RWPE1 (cell line): ENCODE data around the gene UGT1A8.
A peak's percentile ranks its signal among the peaks of the same experiment; 100 is the strongest.
"Not testable (repeated sequence)": the region's sequence is repeated elsewhere in the genome, so short reads cannot be mapped to it uniquely, and the experiment has no call there.

Source experiments
- CTCF ChIA-PET: fragments of 350-600 bp; sonication (Branson Sonifier 250); formaldehyde crosslinking; extraction: SDS; loops from one replicate; lab custom pipeline; 2021; lab: Yijun Ruan, JAX
- POLR2A ChIA-PET: fragments of 400-600 bp; formaldehyde crosslinking; extraction: SDS; loops from one replicate; lab custom pipeline; 2020; ENCODE audit warnings: antibody characterized with exemption; ENCODE audit not compliant: low non-redundant PET; lab: Yijun Ruan, JAX
- DNase-seq: peaks from one replicate; pipeline ENCODE4 v3.0.0; 2012; ENCODE audit warnings: low spot score
- H3K27ac ChIP-seq: fragments of 450-650 bp; 2 replicates; pipeline ENCODE4 v1.5.1; 2017
- CTCF ChIP-seq: fragments of 450-650 bp; conservative IDR thresholded peaks from 2 replicates; pipeline ENCODE4 v1.5.1; 2017; ENCODE audit warnings: low read depth, mild to moderate bottlenecking

UGT1A8 gene

GRCh38 chr2:233699424-233700027 lies 82.1 kb downstream of the UGT1A8 start:
- TF ChIP-seq CTCF = no peak
- DNase-seq = no peak
- CTCF ChIA-PET = interaction anchor here (0.6 kb wide), 1 partner anchor 17 kb away, joined by 3 read pairs; no protein-coding TSS in a partner anchor
- POLR2A ChIA-PET = no interaction called here
- H3K27ac ChIP-seq = peak overlapping the region; percentile 86

GRCh38 chr2:233700028-233700635 lies 82.7 kb downstream of the UGT1A8 start:
- peak overlapping the region; percentile 86 for H3K27ac ChIP-seq
- ChIA-PET CTCF (interaction anchor here (0.6 kb wide), 1 partner anchor 16 kb away, joined by 3 read pairs; no protein-coding TSS in a partner anchor), POLR2A (no interaction called here)
- TF ChIP-seq CTCF = no peak
- no peak for DNase-seq

GRCh38 chr2:233700842-233701241 lies 83.4 kb downstream of the UGT1A8 start:
- DNase-seq, H3K27ac ChIP-seq, POLR2A ChIA-PET, CTCF ChIA-PET: not testable (repeated sequence)

GRCh38 chr2:233702238-233702637 lies 84.8 kb downstream of the UGT1A8 start:
- POLR2A ChIA-PET = no interaction called here
- no peak for TF ChIP-seq CTCF
- CTCF ChIA-PET = no interaction called here
- no peak overlapping the region for H3K27ac ChIP-seq
- no peak for DNase-seq

GRCh38 chr2:233705911-233706506 lies 88.6 kb downstream of the UGT1A8 start:
- no peak for TF ChIP-seq CTCF
- DNase-seq = no peak
- H3K27ac ChIP-seq = peak overlapping the region; percentile 83
- ChIA-PET CTCF (interaction anchor here (0.7 to 1.0 kb wide), 2 partner anchors 10 to 217 kb away, joined by 3 read pairs; no protein-coding TSS in a partner anchor), POLR2A (interaction anchor here (1.3 kb wide), 1 partner anchor 15 kb away, joined by 6 read pairs; no protein-coding TSS in a partner anchor)

GRCh38 chr2:233706720-233707119 lies 89.3 kb downstream of the UGT1A8 start:
- ChIA-PET CTCF (interaction anchor here (1.0 kb wide), 1 partner anchor 9 kb away, joined by 3 read pairs; no protein-coding TSS in a partner anchor), POLR2A (interaction anchor here (0.6 to 1.3 kb wide), 2 partner anchors 16 to 143 kb away, joined by 3 to 6 read pairs; no protein-coding TSS in a partner anchor)
- TF ChIP-seq CTCF = no peak
- peak overlapping the region; percentile 83 for H3K27ac ChIP-seq
- no peak for DNase-seq
